Activated T-cell treated with anti-CD3 and anti-CD28 coated beads for 1 hour (primary cell): ENCODE data around the gene CHAF1B.
"Not testable (repeated sequence)": the region's sequence is repeated elsewhere in the genome, so short reads cannot be mapped to it uniquely, and the experiment has no call there.

Source experiments
- DNase-seq: peaks from one replicate; pipeline ENCODE4 v3.0.0-alpha.2; 2020; ENCODE audit warnings: low read depth

Gene CHAF1B

GRCh38 chr21:36388835-36389234 lies 3.6 kb downstream of the CHAF1B start:
- DNase-seq: no peak

GRCh38 chr21:36391649-36392048 lies 6.5 kb downstream of the CHAF1B start:
- not testable (repeated sequence) for DNase-seq

- DNase-seq: no peak
Measured at GRCh38 chr21:36395353-36396111, 10.3 kb downstream of the CHAF1B start.

- DNase-seq: no peak
Measured at GRCh38 chr21:36396325-36396724, 11.1 kb downstream of the CHAF1B start.

GRCh38 chr21:36396971-36397370 lies 11.8 kb downstream of the CHAF1B start:
- no peak for DNase-seq

- DNase-seq: no peak
Measured at GRCh38 chr21:36397606-36398005, 12.4 kb downstream of the CHAF1B start.

GRCh38 chr21:36399736-36400135 lies 14.5 kb downstream of the CHAF1B start:
- not testable (repeated sequence) for DNase-seq

GRCh38 chr21:36400719-36401118 lies 15.5 kb downstream of the CHAF1B start:
- DNase-seq: no peak

- no peak for DNase-seq
Measured at GRCh38 chr21:36402339-36402738, 17.1 kb downstream of the CHAF1B start.

GRCh38 chr21:36403713-36404112 lies 18.5 kb downstream of the CHAF1B start:
- no peak for DNase-seq

- no peak for DNase-seq
Measured at GRCh38 chr21:36408568-36408967, 23.4 kb downstream of the CHAF1B start.

- DNase-seq: no peak
Measured at GRCh38 chr21:36411301-36411700, 26.1 kb downstream of the CHAF1B start.

GRCh38 chr21:36412916-36413315 lies 27.7 kb downstream of the CHAF1B start:
- DNase-seq: no peak

GRCh38 chr21:36415375-36415774 lies 30.2 kb downstream of the CHAF1B start:
- no peak for DNase-seq

GRCh38 chr21:36419241-36419640 lies 34.0 kb downstream of the CHAF1B start:
- DNase-seq: no peak

GRCh38 chr21:36419996-36420395 lies 34.8 kb downstream of the CHAF1B start:
- DNase-seq: peak; percentile 26

- DNase-seq: no peak
Measured at GRCh38 chr21:36420571-36421339, 35.6 kb downstream of the CHAF1B start.

- peak; percentile 14 for DNase-seq
Measured at GRCh38 chr21:36422279-36423098, 37.3 kb downstream of the CHAF1B start.

GRCh38 chr21:36423771-36424433 lies 38.7 kb downstream of the CHAF1B start:
- DNase-seq: no peak

- DNase-seq: no peak
Measured at GRCh38 chr21:36424592-36424991, 39.4 kb downstream of the CHAF1B start.

- DNase-seq: no peak
Measured at GRCh38 chr21:36425286-36425685, 40.1 kb downstream of the CHAF1B start.

- no peak for DNase-seq
Measured at GRCh38 chr21:36427502-36427901, 42.3 kb downstream of the CHAF1B start.
